Liver (tissue), 9 donors: ENCODE data around the gene TMEM255B. TPM values are rescaled to one million over a fixed set of nuclear protein-coding genes. Genes with fewer than 3 reads are reported as not detected.

ENCODE experiments used
- DNase-seq: peaks from one replicate; pipeline ENCODE4 v3.0.0-alpha.2; 2017; ENCODE audit warnings: low spot score
- H3K27ac ChIP-seq, 2 donors: one replicate each; pipeline ENCODE4 v1.7.0; 2013; ENCODE audit warnings: inconsistent platforms in 2 of 2, low read length in 2 of 2, control low read depth in 1 of 2, low read depth in 1 of 2, mild to moderate bottlenecking in 1 of 2
- H3K27me3 ChIP-seq, 4 donors: one replicate each; pipeline versions ENCODE4 v1.6.1 to v1.7.0; 2013; ENCODE audit warnings: low read length in 3 of 4, inconsistent platforms in 1 of 4, mild to moderate bottlenecking in 1 of 4, moderate library complexity in 1 of 4; ENCODE audit not compliant: control insufficient read depth in 4 of 4, insufficient read depth in 4 of 4
- H3K36me3 ChIP-seq, 4 donors: one replicate each; pipeline versions ENCODE4 v1.6.1 to v1.7.0; 2013; ENCODE audit warnings: low read length in 3 of 4, mild to moderate bottlenecking in 3 of 4, low read depth in 1 of 4, moderate library complexity in 1 of 4; ENCODE audit not compliant: control insufficient read depth in 4 of 4, insufficient read depth in 3 of 4
- H3K4me1 ChIP-seq, 4 donors: one replicate each; pipeline versions ENCODE4 v1.6.1 to v1.7.0; 2013; ENCODE audit warnings: low read length in 3 of 4, mild to moderate bottlenecking in 3 of 4, moderate library complexity in 1 of 4; ENCODE audit not compliant: control insufficient read depth in 4 of 4, insufficient read depth in 4 of 4
- H3K4me3 ChIP-seq, 3 donors: one replicate each; pipeline versions ENCODE4 v1.6.1 to v1.7.0; 2013; ENCODE audit warnings: low read length in 3 of 3, control low read depth in 1 of 3, low read depth in 1 of 3, mild to moderate bottlenecking in 1 of 3
- H3K9ac ChIP-seq, 2 donors: one replicate each; pipeline ENCODE4 v1.7.0; 2013; ENCODE audit warnings: low read length in 2 of 2, mild to moderate bottlenecking in 2 of 2, moderate library complexity in 2 of 2, control low read depth in 1 of 2, low read depth in 1 of 2
- H3K9me3 ChIP-seq, 4 donors: one replicate each; pipeline versions ENCODE4 v1.6.1 to v1.7.0; 2013; ENCODE audit warnings: low read length in 3 of 4; ENCODE audit not compliant: control insufficient read depth in 4 of 4
- ATF3 ChIP-seq: IDR thresholded peaks from 2 replicates; pipeline ENCODE4 v1.6.1; 2016; ENCODE audit warnings: antibody characterized with exemption
- EGR1 ChIP-seq, 2 donors: IDR thresholded peaks; 2 replicates each; pipeline ENCODE4 v1.6.1; 2016 to 2018; ENCODE audit warnings: antibody characterized with exemption in 2 of 2, low read depth in 2 of 2
- FOXA1 ChIP-seq: IDR thresholded peaks from 2 replicates; pipeline ENCODE4 v1.6.1; 2016; ENCODE audit warnings: antibody characterized with exemption
- FOXA2 ChIP-seq: IDR thresholded peaks from 2 replicates; pipeline ENCODE4 v1.6.1; 2016; ENCODE audit warnings: antibody characterized with exemption
- GABPA ChIP-seq, 2 donors: IDR thresholded peaks in 1 of 2; conservative IDR thresholded peaks in 1 of 2; 2 replicates each; pipeline ENCODE4 v1.6.1; 2016; ENCODE audit warnings: antibody characterized with exemption in 2 of 2, mild to moderate bottlenecking in 1 of 2, moderate library complexity in 1 of 2
- HNF4A ChIP-seq, 2 donors: conservative IDR thresholded peaks; 2 replicates each; pipeline ENCODE4 v1.6.1; 2016; ENCODE audit warnings: antibody characterized with exemption in 2 of 2, mild to moderate bottlenecking in 2 of 2
- HNF4G ChIP-seq: IDR thresholded peaks from 2 replicates; pipeline ENCODE4 v1.6.1; 2016; ENCODE audit warnings: antibody characterized with exemption
- JUND ChIP-seq, 2 donors: IDR thresholded peaks; 2 replicates each; pipeline ENCODE4 v1.6.1; 2016; ENCODE audit warnings: antibody characterized with exemption in 2 of 2
- NR2F2 ChIP-seq: IDR thresholded peaks from 2 replicates; pipeline ENCODE4 v1.6.1; 2016; ENCODE audit warnings: antibody characterized with exemption
- RAD21 ChIP-seq, 2 donors: IDR thresholded peaks; 2 replicates each; pipeline ENCODE4 v1.6.1; 2016; ENCODE audit warnings: antibody characterized with exemption in 2 of 2, mild to moderate bottlenecking in 2 of 2
- REST ChIP-seq: IDR thresholded peaks from 2 replicates; pipeline ENCODE4 v1.6.1; 2016; ENCODE audit warnings: antibody characterized with exemption, mild to moderate bottlenecking
- RXRA ChIP-seq, 2 donors: IDR thresholded peaks; 2 replicates each; pipeline ENCODE4 v1.6.1; 2017 to 2018; ENCODE audit warnings: antibody characterized with exemption in 2 of 2, mild to moderate bottlenecking in 1 of 2
- SP1 ChIP-seq: IDR thresholded peaks from 2 replicates; pipeline ENCODE4 v1.6.1; 2018; ENCODE audit warnings: antibody characterized with exemption, mild to moderate bottlenecking
- TAF1 ChIP-seq: conservative IDR thresholded peaks from 2 replicates; pipeline ENCODE4 v1.6.1; 2016; ENCODE audit warnings: antibody characterized with exemption, mild to moderate bottlenecking
- YY1 ChIP-seq: IDR thresholded peaks from 2 replicates; pipeline ENCODE4 v1.6.1; 2016; ENCODE audit warnings: antibody characterized with exemption, mild to moderate bottlenecking
- WGBS: extraction: QIAGEN DNeasy Blood & Tissue Kit; methylation state at CpG from one replicate; pipeline ENCODE4 v1.1.7; 2013; 5-methylcytosine and 5-hydroxymethylcytosine counted together
- polyA plus RNA-seq, 2 donors: library from polyadenylated mRNA; stranded (reverse) in 1 of 2; unstranded in 1 of 2; fragments of 200-250 nt in 1 of 2; fragments of >200 nt in 1 of 2; fragmentation: Nextera tagmentation in 1 of 2; extraction: Ambion mirVana in 1 of 2; gene quantifications; one replicate each; pipeline versions ENCODE4 v1.2.1 to v1.2.3, GENCODE V29; 2013 to 2015
- total RNA-seq, 2 donors: library from RNA; depleted of rRNA; stranded (reverse); fragments of >200 nt; gene quantifications; one replicate each; pipeline ENCODE4 v1.2.3, GENCODE V29; 2014
- TF ChIP-seq, protein P1 (sequence below): fragments of 150-350 bp; IDR thresholded peaks from 2 replicates; pipeline ENCODE4 v1.5.1; 2017; ENCODE audit warnings: improper control_type of control experiment, low read depth, low read length; ENCODE audit not compliant: missing input control
- TF ChIP-seq, protein P2 (sequence below): IDR thresholded peaks from 2 replicates; pipeline ENCODE4 v1.6.1; 2016; ENCODE audit warnings: antibody characterized with exemption
- TF ChIP-seq, protein P3 (sequence below): IDR thresholded peaks from 2 replicates; pipeline ENCODE4 v1.6.1; 2016; ENCODE audit warnings: antibody characterized with exemption
- donor health status: healthy.
- donor health status: healthy.
- donor health status: healthy.
- donor health status: healthy.
- donor health status: healthy.

TMEM255B gene
- total and polyA plus RNA-seq, 4 donors = 0.37 to 8.6 (median 3.5) TPM

- H3K36me3 ChIP-seq = no peaks in the 10 kb centered on the region
- H3K9me3 ChIP-seq = no peaks in the 10 kb centered on the region
- TF ChIP-seq EGR1 (IDR thresholded peaks at IDR 0.05; ENCODE audit: low read depth in 2 of 2) = no peak
- TF ChIP-seq, protein P1, sequence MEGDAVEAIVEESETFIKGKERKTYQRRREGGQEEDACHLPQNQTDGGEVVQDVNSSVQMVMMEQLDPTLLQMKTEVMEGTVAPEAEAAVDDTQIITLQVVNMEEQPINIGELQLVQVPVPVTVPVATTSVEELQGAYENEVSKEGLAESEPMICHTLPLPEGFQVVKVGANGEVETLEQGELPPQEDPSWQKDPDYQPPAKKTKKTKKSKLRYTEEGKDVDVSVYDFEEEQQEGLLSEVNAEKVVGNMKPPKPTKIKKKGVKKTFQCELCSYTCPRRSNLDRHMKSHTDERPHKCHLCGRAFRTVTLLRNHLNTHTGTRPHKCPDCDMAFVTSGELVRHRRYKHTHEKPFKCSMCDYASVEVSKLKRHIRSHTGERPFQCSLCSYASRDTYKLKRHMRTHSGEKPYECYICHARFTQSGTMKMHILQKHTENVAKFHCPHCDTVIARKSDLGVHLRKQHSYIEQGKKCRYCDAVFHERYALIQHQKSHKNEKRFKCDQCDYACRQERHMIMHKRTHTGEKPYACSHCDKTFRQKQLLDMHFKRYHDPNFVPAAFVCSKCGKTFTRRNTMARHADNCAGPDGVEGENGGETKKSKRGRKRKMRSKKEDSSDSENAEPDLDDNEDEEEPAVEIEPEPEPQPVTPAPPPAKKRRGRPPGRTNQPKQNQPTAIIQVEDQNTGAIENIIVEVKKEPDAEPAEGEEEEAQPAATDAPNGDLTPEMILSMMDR = no peak
- peaks cover 0 to 2% (median 0%) of the 10 kb centered on the region in 4 donors for H3K27me3 ChIP-seq
- H3K9ac ChIP-seq = no peak overlapping the region
- 85% methylated on average over 26 of the region's 26 CpGs for WGBS
- H3K4me1 ChIP-seq = no peaks in the 10 kb centered on the region
- H3K27ac ChIP-seq = no peak overlapping the region
- H3K4me3 ChIP-seq = no peak overlapping the region
- no peak for DNase-seq
Observed at GRCh38 chr13:113734099-113734825, 24.8 kb upstream of the TMEM255B start.

- Histone ChIP-seq H3K9ac (no peak overlapping the region), H3K27ac (no peak overlapping the region), H3K36me3 (no peaks in the 10 kb centered on the region), H3K4me3 (no peak overlapping the region), H3K4me1 (no peaks in the 10 kb centered on the region), H3K9me3 (no peaks in the 10 kb centered on the region), H3K27me3 (no peaks in the 10 kb centered on the region)
- DNase-seq = no peak
- WGBS = 84% methylated on average over 8 of the region's 8 CpGs
- TF ChIP-seq SP1 (no peak), NR2F2 (no peak), RAD21 (IDR thresholded peaks at IDR 0.05) (no peak), EGR1 (IDR thresholded peaks at IDR 0.05; ENCODE audit: low read depth in 2 of 2) (no peak), REST (no peak), HNF4A (conservative IDR thresholded peaks at IDR 0.05) (no peak), TAF1 (no peak), GABPA (IDR thresholded peaks at IDR 0.05 in 1 of 2, conservative IDR thresholded peaks at IDR 0.05 in 1 of 2) (no peak), JUND (IDR thresholded peaks at IDR 0.05) (no peak), YY1 (no peak), FOXA2 (no peak), ATF3 (no peak), RXRA (IDR thresholded peaks at IDR 0.05) (no peak), FOXA1 (no peak), HNF4G (no peak)
- TF ChIP-seq, protein P2, sequence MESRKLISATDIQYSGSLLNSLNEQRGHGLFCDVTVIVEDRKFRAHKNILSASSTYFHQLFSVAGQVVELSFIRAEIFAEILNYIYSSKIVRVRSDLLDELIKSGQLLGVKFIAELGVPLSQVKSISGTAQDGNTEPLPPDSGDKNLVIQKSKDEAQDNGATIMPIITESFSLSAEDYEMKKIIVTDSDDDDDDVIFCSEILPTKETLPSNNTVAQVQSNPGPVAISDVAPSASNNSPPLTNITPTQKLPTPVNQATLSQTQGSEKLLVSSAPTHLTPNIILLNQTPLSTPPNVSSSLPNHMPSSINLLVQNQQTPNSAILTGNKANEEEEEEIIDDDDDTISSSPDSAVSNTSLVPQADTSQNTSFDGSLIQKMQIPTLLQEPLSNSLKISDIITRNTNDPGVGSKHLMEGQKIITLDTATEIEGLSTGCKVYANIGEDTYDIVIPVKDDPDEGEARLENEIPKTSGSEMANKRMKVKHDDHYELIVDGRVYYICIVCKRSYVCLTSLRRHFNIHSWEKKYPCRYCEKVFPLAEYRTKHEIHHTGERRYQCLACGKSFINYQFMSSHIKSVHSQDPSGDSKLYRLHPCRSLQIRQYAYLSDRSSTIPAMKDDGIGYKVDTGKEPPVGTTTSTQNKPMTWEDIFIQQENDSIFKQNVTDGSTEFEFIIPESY = no peak
- TF ChIP-seq, protein P3, sequence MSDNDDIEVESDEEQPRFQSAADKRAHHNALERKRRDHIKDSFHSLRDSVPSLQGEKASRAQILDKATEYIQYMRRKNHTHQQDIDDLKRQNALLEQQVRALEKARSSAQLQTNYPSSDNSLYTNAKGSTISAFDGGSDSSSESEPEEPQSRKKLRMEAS = no peak
- TF ChIP-seq, protein P1 = no peak
Observed at GRCh38 chr13:113734826-113735125, 24.2 kb upstream of the TMEM255B start.
